H9 (cell line): ENCODE measurements around the gene CD58. TPM values are rescaled to one million over a fixed set of nuclear protein-coding genes. Genes with fewer than 3 reads are reported as not detected.

ENCODE experiments used
- DNase-seq: peaks from one replicate; pipeline ENCODE4 v3.0.0-alpha.2; 2017
- H2AFZ ChIP-seq: one replicate; pipeline ENCODE4 v1.6.1; 2013; ENCODE audit warnings: mild to moderate bottlenecking, low read length, control low read depth, moderate library complexity
- H2AK5ac ChIP-seq: 2 replicates; pipeline ENCODE4 v1.6.1; 2013; ENCODE audit warnings: low read length, control low read depth, mixed read lengths; ENCODE audit not compliant: insufficient read length
- H2BK120ac ChIP-seq: one replicate; pipeline ENCODE4 v1.6.1; 2013; ENCODE audit warnings: low read depth, mild to moderate bottlenecking, low read length, control low read depth, inconsistent platforms; ENCODE audit not compliant: poor library complexity, severe bottlenecking
- H2BK12ac ChIP-seq: 2 replicates; pipeline ENCODE4 v1.6.1; 2013; ENCODE audit warnings: low read length, control low read depth, mixed read lengths, low read depth; ENCODE audit not compliant: insufficient read length
- H2BK15ac ChIP-seq: 2 replicates; pipeline ENCODE4 v1.6.1; 2013; ENCODE audit warnings: low read depth, low read length, control low read depth
- H2BK20ac ChIP-seq: one replicate; pipeline ENCODE4 v1.6.1; 2013; ENCODE audit warnings: low read depth, mild to moderate bottlenecking, low read length, control low read depth, inconsistent platforms; ENCODE audit not compliant: poor library complexity, severe bottlenecking
- H2BK5ac ChIP-seq: 2 replicates; pipeline ENCODE4 v1.6.1; 2013; ENCODE audit warnings: low read length, control low read depth, mixed read lengths; ENCODE audit not compliant: insufficient read length
- H3K14ac ChIP-seq: 2 replicates; pipeline ENCODE4 v1.6.1; 2013; ENCODE audit warnings: low read length, control low read depth; ENCODE audit not compliant: insufficient read depth
- H3K18ac ChIP-seq: 2 replicates; pipeline ENCODE4 v1.6.1; 2013; ENCODE audit warnings: low read depth, mild to moderate bottlenecking, mixed read lengths, low read length, control low read depth; ENCODE audit not compliant: insufficient read length
- H3K23ac ChIP-seq: 2 replicates; pipeline ENCODE4 v1.6.1; 2013; ENCODE audit warnings: low read length, control low read depth, mixed read lengths, low read depth; ENCODE audit not compliant: insufficient read length
- H3K23me2 ChIP-seq: 2 replicates; pipeline ENCODE4 v1.6.1; 2013; ENCODE audit warnings: low read depth, mild to moderate bottlenecking, mixed read lengths, low read length, control low read depth; ENCODE audit not compliant: insufficient read length, poor library complexity, severe bottlenecking
- H3K27ac ChIP-seq: 2 replicates; pipeline ENCODE4 v1.5.1; 2013; ENCODE audit warnings: low read length, control low read depth, mixed read lengths, low read depth; ENCODE audit not compliant: insufficient read length
- H3K27me3 ChIP-seq: 2 replicates; pipeline ENCODE4 v1.6.1; 2013; ENCODE audit warnings: low read length, control low read depth, inconsistent platforms; ENCODE audit not compliant: insufficient read depth
- H3K4ac ChIP-seq: 2 replicates; pipeline ENCODE4 v1.6.1; 2013; ENCODE audit warnings: low read depth, mild to moderate bottlenecking, control low read depth, inconsistent platforms, low read length, moderate library complexity
- H3K4me1 ChIP-seq: 2 replicates; pipeline ENCODE4 v1.6.1; 2013; ENCODE audit warnings: low read length, control low read depth, inconsistent platforms; ENCODE audit not compliant: insufficient read depth
- H3K4me2 ChIP-seq: 2 replicates; pipeline ENCODE4 v1.6.1; 2013; ENCODE audit warnings: low read length, control low read depth, mixed read lengths; ENCODE audit not compliant: insufficient read length, insufficient read depth
- H3K56ac ChIP-seq: 2 replicates; pipeline ENCODE4 v1.6.1; 2013; ENCODE audit warnings: low read depth, mild to moderate bottlenecking, mixed read lengths, low read length, control low read depth; ENCODE audit not compliant: insufficient read length
- H3K79me1 ChIP-seq: 2 replicates; pipeline ENCODE4 v1.6.1; 2013; ENCODE audit warnings: low read depth, mild to moderate bottlenecking, moderate library complexity, low read length, control low read depth, inconsistent platforms; ENCODE audit not compliant: insufficient read depth, poor library complexity, severe bottlenecking
- H3K79me2 ChIP-seq: 2 replicates; pipeline ENCODE4 v1.6.1; 2013; ENCODE audit warnings: low read length, control low read depth, inconsistent platforms; ENCODE audit not compliant: insufficient read depth
- H3K9ac ChIP-seq: 2 replicates; pipeline ENCODE4 v1.6.1; 2013; ENCODE audit warnings: low read length, control low read depth, mixed read lengths; ENCODE audit not compliant: insufficient read length; ENCODE audit errors: extremely low read depth
- H3K9me3 ChIP-seq: one replicate; pipeline ENCODE4 v1.6.1; 2013; ENCODE audit warnings: low read depth, low read length, inconsistent platforms; ENCODE audit not compliant: control insufficient read depth
- H3T11ph ChIP-seq: one replicate; pipeline ENCODE4 v1.6.1; 2013; ENCODE audit warnings: mild to moderate bottlenecking, low read length, control low read depth, inconsistent platforms
- H4K20me1 ChIP-seq: one replicate; pipeline ENCODE4 v1.6.1; 2013; ENCODE audit not compliant: control insufficient read depth, insufficient read length, insufficient read depth
- H4K5ac ChIP-seq: 2 replicates; pipeline ENCODE4 v1.6.1; 2013; ENCODE audit warnings: low read depth, mild to moderate bottlenecking, mixed read lengths, low read length, control low read depth; ENCODE audit not compliant: insufficient read length
- H4K8ac ChIP-seq: replicated peaks from 2 replicates; pipeline ENCODE4 v1.6.1; 2013; ENCODE audit warnings: low read length, control low read depth, mixed read lengths, low read depth; ENCODE audit not compliant: insufficient read length
- H4K91ac ChIP-seq: 2 replicates; pipeline ENCODE4 v1.6.1; 2013; ENCODE audit warnings: low read depth, mild to moderate bottlenecking, moderate library complexity, mixed read lengths, low read length, control low read depth; ENCODE audit not compliant: insufficient read length
- H3K27ac Mint-ChIP-seq, 3 experiments: 2 replicates in 2 of 3; 3 replicates in 1 of 3; pipeline ENCODE4 v1.8.0; 2020 to 2021; ENCODE audit warnings: mixed read lengths in 3 of 3, mild to moderate bottlenecking in 1 of 3, moderate library complexity in 1 of 3
- H3K27me3 Mint-ChIP-seq: 2 replicates; pipeline ENCODE4 v1.8.0; 2021; ENCODE audit warnings: low read depth, mild to moderate bottlenecking, moderate library complexity, mixed read lengths
- H3K36me3 Mint-ChIP-seq, 3 experiments: 2 replicates in 2 of 3; 3 replicates in 1 of 3; pipeline ENCODE4 v1.8.0; 2020 to 2021; ENCODE audit warnings: low read depth in 3 of 3, mixed read lengths in 3 of 3; ENCODE audit not compliant: insufficient read depth in 1 of 3
- H3K4me1 Mint-ChIP-seq, 2 experiments: 2 replicates each; pipeline ENCODE4 v1.8.0; 2020; ENCODE audit warnings: mixed read lengths in 2 of 2
- H3K4me3 Mint-ChIP-seq, 2 experiments: 2 replicates in 1 of 2; 3 replicates in 1 of 2; pipeline ENCODE4 v1.8.0; 2020 to 2021; ENCODE audit warnings: mild to moderate bottlenecking in 2 of 2, mixed read lengths in 2 of 2, moderate library complexity in 1 of 2
- H3K9me3 Mint-ChIP-seq, 2 experiments: 2 replicates in 1 of 2; 3 replicates in 1 of 2; pipeline ENCODE4 v1.8.0; 2020; ENCODE audit warnings: mild to moderate bottlenecking in 2 of 2, mixed read lengths in 2 of 2, moderate library complexity in 1 of 2
- CTCF ChIP-seq: fragments of 200-600 bp; sonication (generic); conservative IDR thresholded peaks from 3 replicates; pipeline ENCODE4 v1.8.0; 2021; ENCODE audit warnings: antibody characterized with exemption, mild to moderate bottlenecking
- WGBS: extraction: QIAGEN DNeasy Blood & Tissue Kit; methylation state at CpG from one replicate; pipeline ENCODE4 v1.1.7; 2013; ENCODE audit warnings: missing lambda C conversion rate, low lambda C conversion rate, mixed read lengths; ENCODE audit not compliant: insufficient read length; ENCODE audit errors: extremely low coverage; 5-methylcytosine and 5-hydroxymethylcytosine counted together
- total RNA-seq: library from RNA; stranded (reverse); gene quantifications from 2 replicates; pipeline ENCODE4 v1.2.1, GENCODE V29; 2021

CD58 gene
- total RNA-seq, 1 experiment from 2014 or later, result 4.3 TPM

GRCh38 chr1:116558571-116558970 is 12.3 kb downstream of the CD58 start:
- Histone ChIP-seq H3K9ac (no peak overlapping the region), H3K4me2 (no peak overlapping the region), H2BK120ac (no peak overlapping the region), H3K27me3 (no peaks in the 10 kb centered on the region), H4K5ac (no peak overlapping the region), H2BK5ac (no peak overlapping the region), H3K27ac (no peak overlapping the region), H3K79me2 (no peaks in the 10 kb centered on the region), H4K8ac (no peak overlapping the region), H3K23ac (no peak overlapping the region), H2BK15ac (no peak overlapping the region), H3K18ac (no peak overlapping the region), H3K4ac (no peak overlapping the region), H3K79me1 (no peaks in the 10 kb centered on the region), H4K20me1 (no peaks in the 10 kb centered on the region), H3K56ac (no peak overlapping the region), H2AK5ac (no peak overlapping the region), H3K23me2 (no peaks in the 10 kb centered on the region), H2BK12ac (no peak overlapping the region), H3K14ac (no peak overlapping the region), H3K9me3 (no peaks in the 10 kb centered on the region), H3K4me1 (peaks cover 2% of the 10 kb centered on the region; the same call in 1 of the 2 replicates), H4K91ac (no peak overlapping the region), H2BK20ac (no peak overlapping the region), H3T11ph (no peak overlapping the region), H2AFZ (no peak overlapping the region)
- H3K4me1 Mint-ChIP-seq, result peaks cover 3 to 6% of the 10 kb centered on the region in 2 experiments
- no CpG with 5 or more reads among the region's 1 CpG for WGBS
- H3K9me3 Mint-ChIP-seq, result peaks cover 11 to 13% of the 10 kb centered on the region in 2 experiments; a peak in 4 of 5 replicates
- peaks cover 7 to 14% (median 12%) of the 10 kb centered on the region in 3 experiments for H3K36me3 Mint-ChIP-seq
- no peaks in the 10 kb centered on the region for H3K27me3 Mint-ChIP-seq
- H3K27ac Mint-ChIP-seq, result no peak overlapping the region
- DNase-seq, result no peak
- H3K4me3 Mint-ChIP-seq, result no peak overlapping the region
- TF ChIP-seq CTCF, result no peak
